H9 (cell line): ENCODE data around the gene KSR1. TPM values are rescaled to one million over a fixed set of nuclear protein-coding genes. Genes with fewer than 3 reads are reported as not detected.

Experiments
- DNase-seq: peaks from one replicate; pipeline ENCODE4 v3.0.0-alpha.2; 2017
- H2AFZ ChIP-seq: one replicate; pipeline ENCODE4 v1.6.1; 2013; ENCODE audit warnings: mild to moderate bottlenecking, low read length, control low read depth, moderate library complexity
- H2AK5ac ChIP-seq: 2 replicates; pipeline ENCODE4 v1.6.1; 2013; ENCODE audit warnings: low read length, control low read depth, mixed read lengths; ENCODE audit not compliant: insufficient read length
- H2BK120ac ChIP-seq: one replicate; pipeline ENCODE4 v1.6.1; 2013; ENCODE audit warnings: low read depth, mild to moderate bottlenecking, low read length, control low read depth, inconsistent platforms; ENCODE audit not compliant: poor library complexity, severe bottlenecking
- H2BK12ac ChIP-seq: 2 replicates; pipeline ENCODE4 v1.6.1; 2013; ENCODE audit warnings: low read length, control low read depth, mixed read lengths, low read depth; ENCODE audit not compliant: insufficient read length
- H2BK15ac ChIP-seq: 2 replicates; pipeline ENCODE4 v1.6.1; 2013; ENCODE audit warnings: low read depth, low read length, control low read depth
- H2BK20ac ChIP-seq: one replicate; pipeline ENCODE4 v1.6.1; 2013; ENCODE audit warnings: low read depth, mild to moderate bottlenecking, low read length, control low read depth, inconsistent platforms; ENCODE audit not compliant: poor library complexity, severe bottlenecking
- H2BK5ac ChIP-seq: 2 replicates; pipeline ENCODE4 v1.6.1; 2013; ENCODE audit warnings: low read length, control low read depth, mixed read lengths; ENCODE audit not compliant: insufficient read length
- H3K14ac ChIP-seq: 2 replicates; pipeline ENCODE4 v1.6.1; 2013; ENCODE audit warnings: low read length, control low read depth; ENCODE audit not compliant: insufficient read depth
- H3K18ac ChIP-seq: 2 replicates; pipeline ENCODE4 v1.6.1; 2013; ENCODE audit warnings: low read depth, mild to moderate bottlenecking, mixed read lengths, low read length, control low read depth; ENCODE audit not compliant: insufficient read length
- H3K23ac ChIP-seq: 2 replicates; pipeline ENCODE4 v1.6.1; 2013; ENCODE audit warnings: low read length, control low read depth, mixed read lengths, low read depth; ENCODE audit not compliant: insufficient read length
- H3K23me2 ChIP-seq: 2 replicates; pipeline ENCODE4 v1.6.1; 2013; ENCODE audit warnings: low read depth, mild to moderate bottlenecking, mixed read lengths, low read length, control low read depth; ENCODE audit not compliant: insufficient read length, poor library complexity, severe bottlenecking
- H3K27ac ChIP-seq: 2 replicates; pipeline ENCODE4 v1.5.1; 2013; ENCODE audit warnings: low read length, control low read depth, mixed read lengths, low read depth; ENCODE audit not compliant: insufficient read length
- H3K27me3 ChIP-seq: 2 replicates; pipeline ENCODE4 v1.6.1; 2013; ENCODE audit warnings: low read length, control low read depth, inconsistent platforms; ENCODE audit not compliant: insufficient read depth
- H3K4ac ChIP-seq: 2 replicates; pipeline ENCODE4 v1.6.1; 2013; ENCODE audit warnings: low read depth, mild to moderate bottlenecking, control low read depth, inconsistent platforms, low read length, moderate library complexity
- H3K4me1 ChIP-seq: 2 replicates; pipeline ENCODE4 v1.6.1; 2013; ENCODE audit warnings: low read length, control low read depth, inconsistent platforms; ENCODE audit not compliant: insufficient read depth
- H3K4me2 ChIP-seq: 2 replicates; pipeline ENCODE4 v1.6.1; 2013; ENCODE audit warnings: low read length, control low read depth, mixed read lengths; ENCODE audit not compliant: insufficient read length, insufficient read depth
- H3K56ac ChIP-seq: 2 replicates; pipeline ENCODE4 v1.6.1; 2013; ENCODE audit warnings: low read depth, mild to moderate bottlenecking, mixed read lengths, low read length, control low read depth; ENCODE audit not compliant: insufficient read length
- H3K79me1 ChIP-seq: 2 replicates; pipeline ENCODE4 v1.6.1; 2013; ENCODE audit warnings: low read depth, mild to moderate bottlenecking, moderate library complexity, low read length, control low read depth, inconsistent platforms; ENCODE audit not compliant: insufficient read depth, poor library complexity, severe bottlenecking
- H3K79me2 ChIP-seq: 2 replicates; pipeline ENCODE4 v1.6.1; 2013; ENCODE audit warnings: low read length, control low read depth, inconsistent platforms; ENCODE audit not compliant: insufficient read depth
- H3K9ac ChIP-seq: 2 replicates; pipeline ENCODE4 v1.6.1; 2013; ENCODE audit warnings: low read length, control low read depth, mixed read lengths; ENCODE audit not compliant: insufficient read length; ENCODE audit errors: extremely low read depth
- H3K9me3 ChIP-seq: one replicate; pipeline ENCODE4 v1.6.1; 2013; ENCODE audit warnings: low read depth, low read length, inconsistent platforms; ENCODE audit not compliant: control insufficient read depth
- H3T11ph ChIP-seq: one replicate; pipeline ENCODE4 v1.6.1; 2013; ENCODE audit warnings: mild to moderate bottlenecking, low read length, control low read depth, inconsistent platforms
- H4K20me1 ChIP-seq: one replicate; pipeline ENCODE4 v1.6.1; 2013; ENCODE audit not compliant: control insufficient read depth, insufficient read length, insufficient read depth
- H4K5ac ChIP-seq: 2 replicates; pipeline ENCODE4 v1.6.1; 2013; ENCODE audit warnings: low read depth, mild to moderate bottlenecking, mixed read lengths, low read length, control low read depth; ENCODE audit not compliant: insufficient read length
- H4K8ac ChIP-seq: replicated peaks from 2 replicates; pipeline ENCODE4 v1.6.1; 2013; ENCODE audit warnings: low read length, control low read depth, mixed read lengths, low read depth; ENCODE audit not compliant: insufficient read length
- H4K91ac ChIP-seq: 2 replicates; pipeline ENCODE4 v1.6.1; 2013; ENCODE audit warnings: low read depth, mild to moderate bottlenecking, moderate library complexity, mixed read lengths, low read length, control low read depth; ENCODE audit not compliant: insufficient read length
- H3K27ac Mint-ChIP-seq, 3 experiments: 2 replicates in 2 of 3; 3 replicates in 1 of 3; pipeline ENCODE4 v1.8.0; 2020 to 2021; ENCODE audit warnings: mixed read lengths in 3 of 3, mild to moderate bottlenecking in 1 of 3, moderate library complexity in 1 of 3
- H3K27me3 Mint-ChIP-seq: 2 replicates; pipeline ENCODE4 v1.8.0; 2021; ENCODE audit warnings: low read depth, mild to moderate bottlenecking, moderate library complexity, mixed read lengths
- H3K36me3 Mint-ChIP-seq, 3 experiments: 2 replicates in 2 of 3; 3 replicates in 1 of 3; pipeline ENCODE4 v1.8.0; 2020 to 2021; ENCODE audit warnings: low read depth in 3 of 3, mixed read lengths in 3 of 3; ENCODE audit not compliant: insufficient read depth in 1 of 3
- H3K4me1 Mint-ChIP-seq, 2 experiments: 2 replicates each; pipeline ENCODE4 v1.8.0; 2020; ENCODE audit warnings: mixed read lengths in 2 of 2
- H3K4me3 Mint-ChIP-seq, 2 experiments: 2 replicates in 1 of 2; 3 replicates in 1 of 2; pipeline ENCODE4 v1.8.0; 2020 to 2021; ENCODE audit warnings: mild to moderate bottlenecking in 2 of 2, mixed read lengths in 2 of 2, moderate library complexity in 1 of 2
- H3K9me3 Mint-ChIP-seq, 2 experiments: 2 replicates in 1 of 2; 3 replicates in 1 of 2; pipeline ENCODE4 v1.8.0; 2020; ENCODE audit warnings: mild to moderate bottlenecking in 2 of 2, mixed read lengths in 2 of 2, moderate library complexity in 1 of 2
- WGBS: extraction: QIAGEN DNeasy Blood & Tissue Kit; methylation state at CpG from one replicate; pipeline ENCODE4 v1.1.7; 2013; ENCODE audit warnings: missing lambda C conversion rate, low lambda C conversion rate, mixed read lengths; ENCODE audit not compliant: insufficient read length; ENCODE audit errors: extremely low coverage; 5-methylcytosine and 5-hydroxymethylcytosine counted together
- total RNA-seq: library from RNA; stranded (reverse); gene quantifications from 2 replicates; pipeline ENCODE4 v1.2.1, GENCODE V29; 2021
- TF ChIP-seq, protein P1 (sequence below): fragments of 200-600 bp; sonication (generic); conservative IDR thresholded peaks from 3 replicates; pipeline ENCODE4 v1.8.0; 2021; ENCODE audit warnings: antibody characterized with exemption, mild to moderate bottlenecking

KSR1 gene
- total RNA-seq, 1 experiment from 2014 or later = 44.9 TPM

DNA sequence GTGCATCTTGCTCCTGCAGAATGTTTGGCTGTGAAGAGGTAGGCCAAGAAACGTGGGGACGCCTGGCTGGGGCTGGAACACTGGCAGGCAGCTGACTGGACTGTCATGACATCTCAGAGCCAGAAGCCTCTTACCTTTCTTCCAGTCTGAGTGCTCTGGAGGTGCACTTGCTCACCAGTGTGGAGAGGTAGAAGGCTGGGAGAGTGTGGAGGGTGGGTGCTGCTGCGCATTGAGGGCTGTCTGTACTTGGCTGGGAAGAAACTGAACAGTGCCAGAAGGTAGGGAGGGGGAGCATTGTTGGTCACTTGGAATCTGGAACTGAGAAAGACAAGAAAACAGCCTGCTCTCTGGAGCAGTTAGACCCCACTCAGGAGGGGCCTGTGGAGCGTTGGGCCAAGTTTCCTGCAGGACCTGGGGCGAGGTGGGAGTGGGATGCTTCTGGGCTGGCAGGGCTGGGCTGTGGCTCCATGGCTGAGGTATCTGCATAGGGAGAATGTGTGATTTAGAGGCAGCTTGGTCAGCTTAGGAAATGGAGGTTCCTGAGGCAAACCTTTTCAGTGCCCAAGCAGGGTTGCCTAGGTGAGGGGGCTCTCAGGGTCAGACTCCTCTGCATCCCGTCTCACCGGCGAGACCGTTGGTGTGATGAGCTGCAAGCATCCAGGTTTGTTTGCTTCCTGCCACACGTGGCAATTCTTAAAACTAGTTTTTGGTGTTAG lies 55.1 kb downstream of the KSR1 start:
- Histone ChIP-seq H3K9me3 (no peaks in the 10 kb centered on the region), H3K9ac (no peak overlapping the region), H2BK15ac (no peak overlapping the region), H4K8ac (no peak overlapping the region), H2BK12ac (no peak overlapping the region), H3K56ac (no peak overlapping the region), H4K20me1 (no peaks in the 10 kb centered on the region), H2BK5ac (no peak overlapping the region), H3K79me2 (no peaks in the 10 kb centered on the region; the same call in 1 of the 2 replicates), H3K27me3 (no peaks in the 10 kb centered on the region), H2BK120ac (no peak overlapping the region), H3K18ac (no peak overlapping the region), H3K27ac (no peak overlapping the region), H2AFZ (no peak overlapping the region), H3K23ac (no peak overlapping the region), H3K14ac (no peak overlapping the region; the same call in 1 of the 2 replicates), H3K4me1 (peaks cover 17% of the 10 kb centered on the region; the same call in 1 of the 2 replicates), H3K4me2 (no peak overlapping the region), H3K23me2 (no peaks in the 10 kb centered on the region), H3K79me1 (no peaks in the 10 kb centered on the region), H3K4ac (no peak overlapping the region), H4K91ac (no peak overlapping the region), H4K5ac (no peak overlapping the region), H2BK20ac (no peak overlapping the region), H2AK5ac (no peak overlapping the region), H3T11ph (no peak overlapping the region)
- no peaks in the 10 kb centered on the region; a peak in 1 of 5 replicates for H3K9me3 Mint-ChIP-seq
- H3K36me3 Mint-ChIP-seq = 0 out of 7 replicates have a peak, but pooled peaks cover 0 to under 1% (median 0%) of the 10 kb centered on the region in 3 experiments
- no peak for DNase-seq
- H3K27me3 Mint-ChIP-seq = no peaks in the 10 kb centered on the region
- peak overlapping the region; percentile 42 to 83 (median 50); a peak in 5 of 7 replicates for H3K27ac Mint-ChIP-seq
- WGBS = no CpG with 5 or more reads among the region's 10 CpGs
- H3K4me3 Mint-ChIP-seq = no peak overlapping the region
- H3K4me1 Mint-ChIP-seq = peaks cover 58 to 67% of the 10 kb centered on the region in 2 experiments
- TF ChIP-seq, protein P1, sequence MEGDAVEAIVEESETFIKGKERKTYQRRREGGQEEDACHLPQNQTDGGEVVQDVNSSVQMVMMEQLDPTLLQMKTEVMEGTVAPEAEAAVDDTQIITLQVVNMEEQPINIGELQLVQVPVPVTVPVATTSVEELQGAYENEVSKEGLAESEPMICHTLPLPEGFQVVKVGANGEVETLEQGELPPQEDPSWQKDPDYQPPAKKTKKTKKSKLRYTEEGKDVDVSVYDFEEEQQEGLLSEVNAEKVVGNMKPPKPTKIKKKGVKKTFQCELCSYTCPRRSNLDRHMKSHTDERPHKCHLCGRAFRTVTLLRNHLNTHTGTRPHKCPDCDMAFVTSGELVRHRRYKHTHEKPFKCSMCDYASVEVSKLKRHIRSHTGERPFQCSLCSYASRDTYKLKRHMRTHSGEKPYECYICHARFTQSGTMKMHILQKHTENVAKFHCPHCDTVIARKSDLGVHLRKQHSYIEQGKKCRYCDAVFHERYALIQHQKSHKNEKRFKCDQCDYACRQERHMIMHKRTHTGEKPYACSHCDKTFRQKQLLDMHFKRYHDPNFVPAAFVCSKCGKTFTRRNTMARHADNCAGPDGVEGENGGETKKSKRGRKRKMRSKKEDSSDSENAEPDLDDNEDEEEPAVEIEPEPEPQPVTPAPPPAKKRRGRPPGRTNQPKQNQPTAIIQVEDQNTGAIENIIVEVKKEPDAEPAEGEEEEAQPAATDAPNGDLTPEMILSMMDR = no peak
